ENCODE measurements around the gene MYO16. TPM values are rescaled to one million over a fixed set of nuclear protein-coding genes. Genes with fewer than 3 reads are reported as not detected.

The MYO16 gene
- total and polyA plus RNA-seq, 4 donors: 0.48 TPM; not detected in 3

GRCh38 chr13:109160887-109161669 is 531.7 kb downstream of the MYO16 start:
- Histone ChIP-seq H3K36me3 (ENCODE audit: control insufficient read depth in 1 of 2, insufficient read depth in 2 of 2, low read length in 1 of 2) (no peaks in the 10 kb centered on the region), H3K4me1 (ENCODE audit: control insufficient read depth in 1 of 2, insufficient read depth in 2 of 2, low read length in 2 of 2) (peaks cover 0 to 2% of the 10 kb centered on the region in 2 donors), H3K9me3 (ENCODE audit: control insufficient read depth, low read length) (no peaks in the 10 kb centered on the region), H3K4me3 (ENCODE audit: low read length in 2 of 2) (no peak overlapping the region), H3K27me3 (ENCODE audit: control insufficient read depth in 1 of 2, insufficient read depth in 2 of 2, low read length in 1 of 2) (no peaks in the 10 kb centered on the region), H3K27ac (ENCODE audit: low read depth in 1 of 2, low read length in 2 of 2) (no peak overlapping the region)
- DNase-seq (no peak), ATAC-seq (ENCODE audit: low FRiP score) (no peak)
- intact Hi-C loops (cut with DNase I): no loop called here
- 91 to 93% methylated on average over 11 of the region's 11 CpGs for WGBS, 2 donors

- H3K4me1 ChIP-seq (ENCODE audit: control insufficient read depth in 1 of 2, insufficient read depth in 2 of 2, low read length in 2 of 2): no peaks in the 10 kb centered on the region
- H3K27ac ChIP-seq (ENCODE audit: low read depth in 1 of 2, low read length in 2 of 2): no peak overlapping the region
- H3K9me3 ChIP-seq (ENCODE audit: control insufficient read depth, low read length): no peaks in the 10 kb centered on the region
- H3K36me3 ChIP-seq (ENCODE audit: control insufficient read depth in 1 of 2, insufficient read depth in 2 of 2, low read length in 1 of 2): no peaks in the 10 kb centered on the region
- ATAC-seq (ENCODE audit: low FRiP score) (no peak), DNase-seq (no peak)
- WGBS, 2 donors: 88 to 92% methylated on average over 7 of the region's 7 CpGs
- H3K27me3 ChIP-seq (ENCODE audit: control insufficient read depth in 1 of 2, insufficient read depth in 2 of 2, low read length in 1 of 2): no peaks in the 10 kb centered on the region
- H3K4me3 ChIP-seq (ENCODE audit: low read length in 2 of 2): no peak overlapping the region
- intact Hi-C loops (cut with DNase I): no loop called here
These were observed 533.0 kb downstream of the MYO16 start for GRCh38 chr13:109162248-109163036.

- no peak overlapping the region for H3K4me3 ChIP-seq (ENCODE audit: low read length in 2 of 2)
- H3K36me3 ChIP-seq (ENCODE audit: control insufficient read depth in 1 of 2, insufficient read depth in 2 of 2, low read length in 1 of 2): no peaks in the 10 kb centered on the region
- intact Hi-C loops (cut with DNase I): no loop called here
- no peaks in the 10 kb centered on the region for H3K27me3 ChIP-seq (ENCODE audit: control insufficient read depth in 1 of 2, insufficient read depth in 2 of 2, low read length in 1 of 2)
- H3K27ac ChIP-seq (ENCODE audit: low read depth in 1 of 2, low read length in 2 of 2): no peak overlapping the region
- H3K4me1 ChIP-seq (ENCODE audit: control insufficient read depth in 1 of 2, insufficient read depth in 2 of 2, low read length in 2 of 2): no peaks in the 10 kb centered on the region
- DNase-seq (no peak), ATAC-seq (ENCODE audit: low FRiP score) (no peak)
- WGBS, 2 donors: 37 to 41% methylated on average over 6 of the region's 6 CpGs
- H3K9me3 ChIP-seq (ENCODE audit: control insufficient read depth, low read length): no peaks in the 10 kb centered on the region
These were observed 533.6 kb downstream of the MYO16 start for GRCh38 chr13:109163037-109163379.

- H3K9me3 ChIP-seq (ENCODE audit: control insufficient read depth, low read length): no peaks in the 10 kb centered on the region
These were observed 536.0 kb downstream of the MYO16 start for GRCh38 chr13:109165417-109165904.

GRCh38 chr13:109166804-109167203 is 537.4 kb downstream of the MYO16 start:
- no peak for DNase-seq
- WGBS, 2 donors: 38 to 43% methylated on average over 2 of the region's 2 CpGs

More at GRCh38 chr13:109165417-109165904, 536.0 kb downstream of the MYO16 start:
- Histone ChIP-seq H3K4me1 (ENCODE audit: control insufficient read depth in 1 of 2, insufficient read depth in 2 of 2, low read length in 2 of 2) (no peaks in the 10 kb centered on the region), H3K27me3 (ENCODE audit: control insufficient read depth in 1 of 2, insufficient read depth in 2 of 2, low read length in 1 of 2) (no peaks in the 10 kb centered on the region), H3K4me3 (ENCODE audit: low read length in 2 of 2) (no peak overlapping the region), H3K36me3 (ENCODE audit: control insufficient read depth in 1 of 2, insufficient read depth in 2 of 2, low read length in 1 of 2) (no peaks in the 10 kb centered on the region), H3K27ac (ENCODE audit: low read depth in 1 of 2, low read length in 2 of 2) (no peak overlapping the region)
- intact Hi-C loops (cut with DNase I): no loop called here
- 69 to 71% methylated on average over 6 of the region's 6 CpGs for WGBS, 2 donors
- no peak for ATAC-seq (ENCODE audit: low FRiP score)
- no peak for DNase-seq

GRCh38 chr13:109172136-109172535 is 542.7 kb downstream of the MYO16 start:
- H3K36me3 ChIP-seq (ENCODE audit: control insufficient read depth in 1 of 2, insufficient read depth in 2 of 2, low read length in 1 of 2): no peaks in the 10 kb centered on the region
- H3K27me3 ChIP-seq (ENCODE audit: control insufficient read depth in 1 of 2, insufficient read depth in 2 of 2, low read length in 1 of 2): no peaks in the 10 kb centered on the region
- no peaks in the 10 kb centered on the region for H3K4me1 ChIP-seq (ENCODE audit: control insufficient read depth in 1 of 2, insufficient read depth in 2 of 2, low read length in 2 of 2)
- H3K9me3 ChIP-seq (ENCODE audit: control insufficient read depth, low read length): no peaks in the 10 kb centered on the region
- no peak overlapping the region for H3K27ac ChIP-seq (ENCODE audit: low read depth in 1 of 2, low read length in 2 of 2)
- intact Hi-C loops (cut with DNase I): loop anchor here in 1 of 2 donors (2.0 kb wide), 1 partner anchor 13 kb away; no protein-coding TSS in a partner anchor
- no peak overlapping the region for H3K4me3 ChIP-seq (ENCODE audit: low read length in 2 of 2)
- DNase-seq (no peak), ATAC-seq (ENCODE audit: low FRiP score) (no peak)
- 70 to 72% methylated on average over 2 of the region's 2 CpGs for WGBS, 2 donors

More at GRCh38 chr13:109166804-109167203, 537.4 kb downstream of the MYO16 start:
- H3K36me3 ChIP-seq (ENCODE audit: control insufficient read depth in 1 of 2, insufficient read depth in 2 of 2, low read length in 1 of 2): no peaks in the 10 kb centered on the region
- no peaks in the 10 kb centered on the region for H3K4me1 ChIP-seq (ENCODE audit: control insufficient read depth in 1 of 2, insufficient read depth in 2 of 2, low read length in 2 of 2)
- no peak overlapping the region for H3K4me3 ChIP-seq (ENCODE audit: low read length in 2 of 2)
- H3K27me3 ChIP-seq (ENCODE audit: control insufficient read depth in 1 of 2, insufficient read depth in 2 of 2, low read length in 1 of 2): no peaks in the 10 kb centered on the region
- no peaks in the 10 kb centered on the region for H3K9me3 ChIP-seq (ENCODE audit: control insufficient read depth, low read length)
- no peak overlapping the region for H3K27ac ChIP-seq (ENCODE audit: low read depth in 1 of 2, low read length in 2 of 2)
- no peak for ATAC-seq (ENCODE audit: low FRiP score)
- intact Hi-C loops (cut with DNase I): no loop called here

- Histone ChIP-seq H3K4me1 (ENCODE audit: control insufficient read depth in 1 of 2, insufficient read depth in 2 of 2, low read length in 2 of 2) (no peaks in the 10 kb centered on the region), H3K27me3 (ENCODE audit: control insufficient read depth in 1 of 2, insufficient read depth in 2 of 2, low read length in 1 of 2) (no peaks in the 10 kb centered on the region), H3K27ac (ENCODE audit: low read depth in 1 of 2, low read length in 2 of 2) (no peak overlapping the region), H3K4me3 (ENCODE audit: low read length in 2 of 2) (no peak overlapping the region), H3K36me3 (ENCODE audit: control insufficient read depth in 1 of 2, insufficient read depth in 2 of 2, low read length in 1 of 2) (no peaks in the 10 kb centered on the region), H3K9me3 (ENCODE audit: control insufficient read depth, low read length) (no peaks in the 10 kb centered on the region)
- DNase-seq (no peak), ATAC-seq (ENCODE audit: low FRiP score) (no peak)
- WGBS, 2 donors: 74 to 75% methylated on average over 5 of the region's 5 CpGs
- intact Hi-C loops (cut with DNase I): no loop called here
These were observed 546.3 kb downstream of the MYO16 start for GRCh38 chr13:109175666-109176065.

GRCh38 chr13:109180905-109181425 is 551.6 kb downstream of the MYO16 start:
- ATAC-seq (ENCODE audit: low FRiP score): no peak
- Histone ChIP-seq H3K27me3 (ENCODE audit: control insufficient read depth in 1 of 2, insufficient read depth in 2 of 2, low read length in 1 of 2) (no peaks in the 10 kb centered on the region), H3K36me3 (ENCODE audit: control insufficient read depth in 1 of 2, insufficient read depth in 2 of 2, low read length in 1 of 2) (no peaks in the 10 kb centered on the region), H3K9me3 (ENCODE audit: control insufficient read depth, low read length) (no peaks in the 10 kb centered on the region), H3K4me3 (ENCODE audit: low read length in 2 of 2) (no peak overlapping the region), H3K27ac (ENCODE audit: low read depth in 1 of 2, low read length in 2 of 2) (no peak overlapping the region), H3K4me1 (ENCODE audit: control insufficient read depth in 1 of 2, insufficient read depth in 2 of 2, low read length in 2 of 2) (no peaks in the 10 kb centered on the region)
- WGBS, 2 donors: 56 to 66% methylated on average over 4 of the region's 4 CpGs
- intact Hi-C loops (cut with DNase I): no loop called here
- DNase-seq: no peak

Data from aorta (tissue), 5 donors.